Epithelial cell of proximal tubule (primary cell): ENCODE measurements around the gene C5AR1. TPM values are rescaled to one million over a fixed set of nuclear protein-coding genes. Genes with fewer than 3 reads are reported as not detected.
"Not testable (repeated sequence)": the region's sequence is repeated elsewhere in the genome, so short reads cannot be mapped to it uniquely, and the experiment has no call there.

Experiments used
- DNase-seq: peaks from one replicate; pipeline ENCODE4 v3.0.0-alpha.2; 2011; ENCODE audit warnings: low read depth
- H3K4me3 ChIP-seq: 2 replicates; pipeline ENCODE4 v1.5.1; 2011; ENCODE audit warnings: low read depth, mild to moderate bottlenecking, low read length
- CTCF ChIP-seq: conservative IDR thresholded peaks from 2 replicates; pipeline ENCODE4 v1.5.1; 2012; ENCODE audit warnings: low read depth, mild to moderate bottlenecking, low read length
- total RNA-seq: library from RNA; depleted of rRNA; stranded (reverse); fragments of >200 nt; gene quantifications from 2 replicates; pipeline ENCODE4 v1.2.3, GENCODE V29; 2015

C5AR1 gene
- total RNA-seq, 1 donor from 2014 or later, result not detected

DNA sequence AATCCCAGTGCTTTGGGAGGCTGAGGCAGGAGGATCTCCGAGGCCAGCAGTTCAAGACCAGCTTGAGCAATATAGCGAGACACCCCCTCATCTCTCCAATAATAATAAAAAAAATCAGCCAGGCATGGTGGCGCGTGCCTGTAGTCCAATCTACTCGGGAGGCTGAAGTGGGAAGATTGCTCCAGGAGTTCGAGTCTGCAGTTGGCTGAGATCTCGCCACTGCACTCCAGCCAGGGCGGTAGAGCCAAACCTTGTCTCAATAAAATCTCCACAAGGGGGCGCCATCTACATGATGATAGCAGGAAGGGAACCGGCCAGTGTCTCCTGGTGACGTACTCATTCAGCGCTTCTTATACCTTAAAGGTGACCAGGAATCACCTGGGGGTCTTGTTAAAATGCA, 13.6 kb upstream of the C5AR1 start:
- no peak for DNase-seq
- no peak overlapping the region for H3K4me3 ChIP-seq
- TF ChIP-seq CTCF, result peak; percentile 72

- not testable (repeated sequence) for DNase-seq, H3K4me3 ChIP-seq
These were observed 8.8 kb upstream of the C5AR1 start for GRCh38 chr19:47300867-47301266.

DNA sequence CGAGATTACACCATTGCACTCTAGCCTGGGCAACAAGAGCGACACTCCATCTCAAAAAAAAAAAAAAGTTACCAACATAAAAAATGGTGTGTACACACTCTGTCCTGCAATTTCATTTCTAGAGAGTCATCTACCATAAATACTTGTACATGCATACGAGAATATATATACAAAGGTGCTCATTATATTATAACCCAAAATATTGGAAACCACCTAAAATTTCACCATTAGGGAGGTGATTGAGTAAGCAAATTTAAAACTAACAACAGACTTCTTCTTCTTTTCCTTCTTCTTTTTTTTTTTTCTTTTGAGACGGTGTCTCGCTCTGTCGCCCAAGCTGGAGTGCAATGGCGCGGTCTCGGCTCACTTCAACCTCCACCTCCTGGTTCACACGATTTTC, 7.4 kb upstream of the C5AR1 start:
- DNase-seq, result no peak
- TF ChIP-seq CTCF, result no peak
- H3K4me3 ChIP-seq, result no peak overlapping the region

DNA sequence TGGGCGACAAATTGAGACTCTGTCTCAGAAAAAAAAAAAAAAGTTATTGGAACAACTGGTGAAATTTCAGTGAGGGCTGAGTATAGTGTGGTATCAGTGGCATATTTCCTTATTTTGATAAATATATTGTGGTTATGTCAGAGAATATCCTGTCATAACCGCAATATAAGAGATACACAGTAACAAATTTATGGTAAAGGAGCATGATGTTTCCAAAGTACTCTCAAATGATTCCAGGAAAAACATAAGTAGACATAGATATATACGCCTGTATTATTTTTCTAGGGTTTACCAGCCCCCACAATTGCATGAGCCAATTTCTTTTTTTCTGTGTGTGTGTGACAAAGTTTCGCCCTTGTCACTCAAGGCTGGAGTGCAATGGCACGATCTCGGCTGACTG, 5.7 kb upstream of the C5AR1 start:
- no peak for TF ChIP-seq CTCF
- no peak for DNase-seq
- H3K4me3 ChIP-seq, result no peak overlapping the region

DNA sequence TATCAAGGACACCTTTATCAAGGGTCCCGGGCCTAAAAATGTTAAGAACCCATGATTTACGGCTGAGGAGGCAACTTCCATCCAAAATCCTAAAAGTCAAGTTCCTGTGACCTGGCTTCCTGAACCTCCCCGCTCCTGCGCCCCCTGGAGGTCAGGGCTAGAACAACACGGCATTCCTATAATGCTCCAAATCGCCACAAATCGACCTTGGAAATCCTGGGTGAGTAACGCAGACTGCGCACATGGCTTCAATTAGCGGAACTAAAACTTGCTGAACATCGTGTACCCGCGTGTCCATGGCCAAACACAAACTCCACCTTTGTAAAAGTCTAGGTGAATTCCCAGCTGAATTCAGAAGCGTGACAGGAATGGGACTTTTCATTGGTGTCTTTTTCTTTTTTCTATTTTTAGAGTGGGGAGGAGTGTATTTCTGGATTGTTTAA, 4.3 kb upstream of the C5AR1 start:
- peak; percentile 98 for TF ChIP-seq CTCF
- DNase-seq, result peak; percentile 88
- no peak overlapping the region for H3K4me3 ChIP-seq

DNA sequence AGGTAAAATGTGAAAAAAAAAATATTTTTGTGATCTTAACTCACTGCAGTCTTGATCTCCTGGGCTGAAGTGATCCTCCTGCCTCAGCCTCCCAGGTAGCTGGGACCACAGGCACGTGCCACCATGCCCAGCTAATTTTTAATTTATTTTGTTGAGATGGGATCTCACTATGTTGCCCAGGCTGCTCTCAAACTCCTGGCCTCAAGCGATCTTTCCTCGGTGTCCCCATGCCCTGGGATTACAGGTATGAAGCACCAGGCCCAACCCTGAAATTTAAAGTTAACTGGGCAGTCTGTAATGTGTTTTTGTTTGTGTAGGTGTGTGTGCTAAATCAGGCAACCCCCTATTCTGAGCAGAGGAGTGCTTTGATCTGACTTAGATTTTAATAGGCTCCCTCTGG, 3.4 kb upstream of the C5AR1 start:
- no peak overlapping the region for H3K4me3 ChIP-seq
- DNase-seq, result no peak
- TF ChIP-seq CTCF, result no peak

- H3K4me3 ChIP-seq, result no peak overlapping the region
- TF ChIP-seq CTCF, result no peak
- DNase-seq, result no peak
These were observed 623 bp upstream of the C5AR1 start for GRCh38 chr19:47309038-47309437.

GRCh38 chr19:47310323-47310722, 662 bp downstream of the C5AR1 start:
- TF ChIP-seq CTCF, result no peak
- no peak for DNase-seq
- H3K4me3 ChIP-seq, result no peak overlapping the region
